ENCODE data around the gene KCNK13. TPM values are rescaled to one million over a fixed set of nuclear protein-coding genes. Genes with fewer than 3 reads are reported as not detected.

The KCNK13 gene
- total and polyA plus RNA-seq, 2 of the 4 experiments (the other 2 are of a cell fraction): not detected

DNA sequence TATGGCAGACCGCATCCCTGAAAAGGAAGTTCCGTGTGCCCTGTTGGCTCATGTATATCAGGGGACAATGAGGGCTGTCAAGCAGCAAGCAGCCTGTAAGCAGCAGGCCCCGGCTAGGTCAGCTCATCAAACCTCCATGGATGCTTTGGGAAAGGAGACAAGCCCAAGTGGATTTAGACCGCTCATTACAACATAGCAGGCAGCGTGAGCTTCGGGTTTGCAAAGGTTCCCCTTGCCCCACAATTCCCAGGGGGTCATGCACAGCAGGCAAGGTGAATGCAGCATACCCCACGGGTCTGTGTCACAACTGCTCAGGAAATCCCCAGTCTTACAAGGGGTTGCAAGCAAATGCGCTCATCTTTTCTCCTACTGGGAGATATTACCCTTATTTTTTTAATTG, 54.6 kb downstream of the KCNK13 start:
- no peaks in the 10 kb centered on the region for H3K79me1 ChIP-seq (ENCODE audit: low read depth in 1 of 2, low read length in 2 of 2)

More for the DNA sequence above, 54.6 kb downstream of the KCNK13 start:
- intact Hi-C loops (cut with micrococcal nuclease) (no loop called here), dilution Hi-C loops (cut with HindIII; ENCODE audit: low sequenced_read_pairs, unreplicated experiment) (no loop called here), in situ Hi-C loops (cut with MboI; ENCODE audit: low sequenced_read_pairs) (no loop called here)
- DNase-seq (no peak), ATAC-seq (ENCODE audit: low read depth) (no peak)
- TF ChIP-seq NFE2L2 (IDR thresholded peaks at IDR 0.05; ENCODE audit: low read depth, low read length): no peak
- TF ChIP-seq MAFK (IDR thresholded peaks at IDR 0.05; ENCODE audit: low read depth, low read length): no peak
- no peak for TF ChIP-seq BHLHE40 (IDR thresholded peaks at IDR 0.05; ENCODE audit: low read depth, low read length)
- no peak for TF ChIP-seq CEBPB (IDR thresholded peaks at IDR 0.05; ENCODE audit: low read depth, low read length)
- no peak for TF ChIP-seq CTCF (conservative IDR thresholded peaks at IDR 0.05; ENCODE audit: low read depth, low read length)
- TF ChIP-seq, protein P1, sequence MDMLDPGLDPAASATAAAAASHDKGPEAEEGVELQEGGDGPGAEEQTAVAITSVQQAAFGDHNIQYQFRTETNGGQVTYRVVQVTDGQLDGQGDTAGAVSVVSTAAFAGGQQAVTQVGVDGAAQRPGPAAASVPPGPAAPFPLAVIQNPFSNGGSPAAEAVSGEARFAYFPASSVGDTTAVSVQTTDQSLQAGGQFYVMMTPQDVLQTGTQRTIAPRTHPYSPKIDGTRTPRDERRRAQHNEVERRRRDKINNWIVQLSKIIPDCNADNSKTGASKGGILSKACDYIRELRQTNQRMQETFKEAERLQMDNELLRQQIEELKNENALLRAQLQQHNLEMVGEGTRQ (IDR thresholded peaks at IDR 0.05; ENCODE audit: low read depth, low read length): no peak
- TF ChIP-seq FOS (IDR thresholded peaks at IDR 0.05; ENCODE audit: low read depth, low read length): no peak
- no peak for TF ChIP-seq RFX5 (IDR thresholded peaks at IDR 0.05; ENCODE audit: low read depth, low read length)
- TF ChIP-seq SMC3 (IDR thresholded peaks at IDR 0.05; ENCODE audit: low read depth, low read length): no peak
- TF ChIP-seq CHD1 (IDR thresholded peaks at IDR 0.05; ENCODE audit: low read depth, low read length): no peak
- no peak for TF ChIP-seq POLR2A (IDR thresholded peaks at IDR 0.05; ENCODE audit: low read depth, low read length)
- no peak for TF ChIP-seq RAD21 (IDR thresholded peaks at IDR 0.05; ENCODE audit: low read length)
- TF ChIP-seq RCOR1 (IDR thresholded peaks at IDR 0.05; ENCODE audit: insufficient replicate concordance, low read length): no peak
- TF ChIP-seq MXI1 (IDR thresholded peaks at IDR 0.05; ENCODE audit: borderline replicate concordance, low read depth, low read length): no peak
- TF ChIP-seq ELK1 (IDR thresholded peaks at IDR 0.05; ENCODE audit: borderline replicate concordance, low read depth, low read length): no peak
- TF ChIP-seq MAZ (IDR thresholded peaks at IDR 0.05; ENCODE audit: borderline replicate concordance, low read depth, low read length): no peak
- WGBS, 2 experiments (ENCODE audit: extremely low coverage in 2 of 2, insufficient read length in 1 of 2): 73% methylated on average over 5 of the region's 8 CpGs; no CpG with 5 or more reads in 1 of the 2 experiments
- H3K27me3 ChIP-seq (ENCODE audit: control insufficient read depth, insufficient read depth, low read length): peaks cover 25% of the 10 kb centered on the region
- H3K4me3 ChIP-seq (ENCODE audit: insufficient read depth, low read depth, low read length): no peak overlapping the region
- H2AFZ ChIP-seq (replicated peaks; ENCODE audit: low read length, poor library complexity): no peak overlapping the region
- no peak overlapping the region for H3K14ac ChIP-seq (replicated peaks; ENCODE audit: low read depth, low read length)
- H3K4ac ChIP-seq (ENCODE audit: low read depth, low read length): no peak overlapping the region
- H2AK5ac ChIP-seq (ENCODE audit: low read depth, low read length): no peak overlapping the region
- no peak overlapping the region for H3K27ac ChIP-seq (ENCODE audit: insufficient read depth, low read length)
- no peak overlapping the region for H4K91ac ChIP-seq (ENCODE audit: insufficient read depth, low read depth, low read length)
- no peak overlapping the region for H2BK120ac ChIP-seq (ENCODE audit: low read depth, low read length)
- ChIA-PET CTCF (no interaction called here), POLR2A (ENCODE audit: unreplicated experiment) (no interaction called here)
- no peak overlapping the region for H3K9ac ChIP-seq (ENCODE audit: low read depth, low read length)
- no peak overlapping the region for H3K18ac ChIP-seq (ENCODE audit: low read depth, low read length)
- H3K36me3 ChIP-seq (ENCODE audit: control insufficient read depth, insufficient read depth, low read length): no peaks in the 10 kb centered on the region
- no TSS peak for BruUV-seq (replicated peaks)
- peaks cover 2% of the 10 kb centered on the region; the same call in 1 of the 2 replicates for H3K4me1 ChIP-seq (ENCODE audit: control insufficient read depth, insufficient read depth, low read length)
- no peaks in the 10 kb centered on the region for H4K20me1 ChIP-seq (ENCODE audit: insufficient read depth, low read length)
- H3K9me1 ChIP-seq (ENCODE audit: insufficient read depth, low read length): peaks cover 3% of the 10 kb centered on the region
- H4K8ac ChIP-seq (ENCODE audit: low read depth in 2 of 2, low read length in 2 of 2): no peak overlapping the region
- no peak overlapping the region for H4K5ac ChIP-seq (ENCODE audit: low read depth, low read length)
- no peaks in the 10 kb centered on the region for H3K9me3 ChIP-seq (ENCODE audit: control insufficient read depth, insufficient read depth, low read length)
- no peak overlapping the region for H3K56ac ChIP-seq (ENCODE audit: extremely low read depth, insufficient read depth, low read length)
- H2BK20ac ChIP-seq (ENCODE audit: low read depth, low read length): no peak overlapping the region
- no peak overlapping the region for H2BK5ac ChIP-seq (ENCODE audit: low read depth, low read length, poor library complexity, severe bottlenecking)
- no peak overlapping the region for H2BK15ac ChIP-seq (ENCODE audit: low read depth, low read length)
- H3K23ac ChIP-seq (ENCODE audit: low read depth, low read length): no peak overlapping the region
- H3K4me2 ChIP-seq (ENCODE audit: low read depth, low read length): no peak overlapping the region
- no peak overlapping the region for H2AK9ac ChIP-seq (replicated peaks; ENCODE audit: low read depth, low read length, poor library complexity)
